Mucosa of gallbladder (tissue), 1 donor: Measurements from ENCODE around the gene ASPDH. TPM values are rescaled to one million over a fixed set of nuclear protein-coding genes. Genes with fewer than 3 reads are reported as not detected.
"Not testable (repeated sequence)": the region's sequence is repeated elsewhere in the genome, so short reads cannot be mapped to it uniquely, and the experiment has no call there.

Experiments used
- DNase-seq: peaks from one replicate; pipeline ENCODE4 v3.0.0-alpha.2; 2020; ENCODE audit warnings: low spot score
- total RNA-seq: library from RNA; stranded (reverse); gene quantifications from one replicate; pipeline ENCODE4 v1.2.1, GENCODE V29; 2021
- donor health status: DM: no; HTN: no; CAD: no.

Gene ASPDH
- total RNA-seq, 1 donor from 2014 or later, result not detected

DNA sequence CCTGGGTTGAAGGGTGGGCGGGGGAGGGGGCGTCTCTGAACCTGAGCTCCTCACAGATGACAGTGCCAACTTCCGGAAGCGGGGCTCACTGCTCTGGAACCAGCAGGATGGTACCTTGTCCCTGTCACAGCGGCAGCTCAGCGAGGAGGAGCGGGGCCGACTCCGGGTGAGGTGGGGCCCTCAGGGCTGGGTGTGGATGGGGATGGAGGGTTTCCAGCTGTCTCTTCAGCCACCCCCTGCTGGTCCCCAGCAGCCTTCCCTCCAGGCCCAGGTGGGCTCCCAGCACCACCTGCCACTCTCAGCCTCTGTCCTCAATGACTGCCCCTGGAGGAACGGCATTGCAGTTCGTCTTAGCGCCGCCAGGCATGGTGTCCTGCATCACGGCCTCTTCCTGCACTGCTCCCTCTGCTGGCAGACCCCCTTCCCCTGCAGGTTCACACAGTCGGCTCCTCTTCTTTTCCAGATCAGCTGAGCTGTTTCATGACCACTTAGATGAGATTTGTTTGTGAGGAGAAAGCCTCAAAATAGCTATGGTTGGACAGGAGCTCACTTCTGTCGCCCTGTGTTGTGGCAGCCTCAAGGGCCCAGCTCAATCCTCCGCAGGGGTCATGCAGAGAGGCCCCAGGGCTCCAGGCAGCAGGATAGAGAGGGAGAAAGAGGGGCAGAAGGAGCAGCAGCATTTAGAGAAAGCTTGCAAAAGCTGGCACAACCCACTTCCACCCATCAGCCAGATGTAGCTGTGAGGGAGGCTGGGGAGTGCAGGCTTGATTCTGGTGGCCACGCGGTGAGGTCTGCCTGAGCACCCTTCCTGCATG lies 34.6 kb downstream of the ASPDH start:
- DNase-seq, result no peak

DNA sequence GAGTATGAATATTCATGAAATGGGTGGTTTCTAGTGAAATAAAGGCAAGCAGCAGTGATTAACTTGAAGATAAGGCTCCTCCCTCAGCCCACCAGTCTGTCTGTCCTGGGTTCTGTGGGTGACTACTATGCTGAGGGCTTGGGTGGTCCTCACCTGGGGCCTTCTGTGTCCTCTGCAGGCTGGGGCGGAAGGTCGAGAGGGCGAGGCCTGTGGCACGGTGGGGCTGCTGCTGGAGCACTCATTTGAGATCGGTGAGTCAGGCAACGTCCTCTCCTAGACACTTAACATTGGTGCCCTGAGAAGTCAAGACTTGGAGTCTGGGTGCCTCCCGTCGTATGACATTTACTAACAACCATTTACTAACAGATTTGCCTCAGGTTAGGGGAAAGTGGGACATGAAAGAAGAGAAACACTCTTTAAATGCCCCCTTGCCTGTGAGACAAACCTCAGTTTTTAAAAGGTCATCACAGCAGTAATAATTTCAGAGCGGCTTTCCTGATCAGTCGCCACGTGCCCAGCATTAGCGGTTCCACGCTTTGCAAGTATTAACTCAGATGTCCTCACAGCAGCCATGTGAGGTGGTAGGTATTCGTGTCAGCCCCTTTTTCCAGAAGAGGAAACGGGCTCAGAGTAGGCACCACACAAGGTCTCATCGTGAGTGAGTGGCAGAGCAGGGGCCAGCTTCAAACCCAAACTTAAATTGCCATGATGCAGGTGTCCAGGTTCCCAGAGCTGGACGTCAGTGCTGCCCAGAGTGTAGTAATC lies 35.8 kb downstream of the ASPDH start:
- DNase-seq, result no peak

DNA sequence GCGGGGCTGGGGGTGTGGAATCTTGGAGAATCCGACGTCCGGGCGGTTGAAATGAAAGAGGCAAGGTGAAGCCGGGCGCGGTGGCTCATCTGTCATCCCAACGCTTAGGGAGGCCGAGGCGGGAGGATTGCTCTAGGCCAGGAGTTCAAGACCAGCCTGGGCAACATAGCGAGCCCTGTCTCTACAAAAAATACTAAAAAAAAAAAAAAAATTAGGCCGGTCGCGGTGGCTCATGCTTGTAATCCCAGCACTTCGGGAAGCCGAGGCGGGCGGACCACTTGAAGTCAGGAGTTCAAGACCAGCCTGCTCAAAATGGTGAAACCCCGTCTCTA lies 36.8 kb downstream of the ASPDH start:
- DNase-seq, result no peak

- DNase-seq, result peak; percentile 92
Observed at GRCh38 chr19:50476224-50476906, 37.3 kb downstream of the ASPDH start, which contains the start of the genes EMC10 and GARIN5A. Gene EMC10 (plus strand): TSS chr19:50476507. CDS start chr19:50476545, 38 bp downstream. Gene GARIN5A (minus strand): TSS chr19:50476848. CDS start chr19:50476388, 460 bp downstream.

DNA sequence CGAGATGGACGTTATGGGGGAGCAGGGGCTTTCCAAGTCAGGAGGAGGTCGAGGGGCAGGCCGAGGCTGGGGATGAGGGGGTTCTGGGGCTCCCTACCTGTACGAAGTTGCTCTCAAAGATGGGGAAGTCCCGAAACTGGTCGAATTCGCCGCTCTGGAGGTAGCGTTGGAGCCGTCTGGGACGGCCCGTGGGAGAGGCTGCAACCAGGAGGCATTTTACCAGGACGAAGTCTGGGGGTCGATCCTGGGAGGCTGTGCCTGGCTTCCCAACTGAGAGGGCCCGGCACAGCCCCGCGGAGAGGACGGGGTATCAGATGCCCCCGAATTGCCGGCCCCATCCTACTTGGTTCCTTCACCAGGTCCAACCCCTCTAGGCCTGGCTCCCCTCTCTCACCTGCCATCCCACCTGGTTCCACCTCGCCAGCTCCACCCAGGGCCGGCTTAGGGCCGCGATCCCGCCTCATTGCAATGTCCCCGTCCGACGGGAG lies 37.9 kb downstream of the ASPDH start:
- DNase-seq, result no peak

DNA sequence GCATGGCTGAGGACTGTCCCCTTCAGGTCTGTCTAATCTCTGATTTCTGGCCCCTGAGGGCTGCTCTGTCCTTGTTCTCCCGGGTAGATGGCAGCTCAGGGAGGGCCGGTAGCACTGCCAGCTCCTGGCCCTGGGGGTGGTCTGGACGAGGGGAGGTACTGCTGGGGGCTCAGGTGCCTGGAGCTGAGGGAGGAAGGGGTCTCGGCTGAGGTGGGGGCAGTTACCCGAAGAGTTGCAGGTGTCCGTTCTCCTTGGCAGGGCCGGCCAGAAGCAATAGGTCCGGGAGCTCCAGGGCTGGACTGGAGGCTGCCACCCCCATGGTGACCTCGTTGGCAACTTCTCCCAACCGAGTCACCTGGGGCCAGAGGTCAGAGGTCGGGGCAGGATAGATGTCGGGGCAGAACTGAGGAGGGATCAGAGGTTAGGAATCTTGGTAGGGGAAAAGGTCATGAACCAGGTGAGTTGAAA lies 38.6 kb downstream of the ASPDH start:
- no peak for DNase-seq

- not testable (repeated sequence) for DNase-seq
Observed at GRCh38 chr19:50473336-50473735, 40.4 kb downstream of the ASPDH start.

DNA sequence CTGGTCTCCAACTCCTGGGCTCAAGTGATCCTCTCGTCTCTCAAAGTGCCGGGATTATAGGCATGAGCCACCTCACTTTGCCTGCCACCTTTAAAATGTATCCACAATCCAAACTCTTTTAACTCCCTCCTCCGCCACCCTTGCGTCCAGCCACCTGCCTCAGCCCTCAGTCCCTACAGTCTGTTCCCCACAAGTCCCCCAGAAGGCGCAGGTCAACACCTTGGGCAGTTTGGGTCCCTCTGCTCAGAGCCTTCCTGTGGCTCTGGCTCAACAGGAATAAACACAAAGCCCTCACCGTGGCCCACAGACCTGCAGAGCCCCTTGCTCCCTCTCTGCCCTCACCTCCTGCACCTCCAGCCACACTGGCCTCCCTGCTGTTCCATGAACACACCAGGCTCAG lies 44.9 kb downstream of the ASPDH start:
- DNase-seq, result no peak

DNA sequence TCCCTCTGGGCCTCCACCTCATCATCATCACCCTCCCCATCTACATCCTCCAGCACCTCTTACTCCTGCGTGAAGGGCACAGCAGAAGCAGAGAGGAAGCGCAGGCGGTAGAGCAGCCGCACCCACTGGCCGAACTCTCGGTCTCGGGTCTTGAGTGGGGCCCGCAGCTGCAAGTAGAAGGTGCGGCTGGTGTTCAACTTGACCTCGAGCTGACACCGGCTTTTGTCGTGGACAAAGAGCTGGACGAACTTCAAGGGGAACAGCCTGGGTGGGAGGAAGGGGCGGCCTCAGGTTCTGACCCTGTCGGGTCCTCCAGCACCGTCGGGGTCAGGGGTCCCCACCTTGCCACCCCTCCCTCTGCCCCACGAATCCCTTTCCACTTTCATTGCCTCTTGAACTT lies 46.1 kb downstream of the ASPDH start:
- no peak for DNase-seq

- DNase-seq, result no peak
Observed at GRCh38 chr19:50466706-50467039, 47.0 kb downstream of the ASPDH start.

- peak; percentile 34 for DNase-seq
Observed at GRCh38 chr19:50465986-50466705, 47.6 kb downstream of the ASPDH start.

DNA sequence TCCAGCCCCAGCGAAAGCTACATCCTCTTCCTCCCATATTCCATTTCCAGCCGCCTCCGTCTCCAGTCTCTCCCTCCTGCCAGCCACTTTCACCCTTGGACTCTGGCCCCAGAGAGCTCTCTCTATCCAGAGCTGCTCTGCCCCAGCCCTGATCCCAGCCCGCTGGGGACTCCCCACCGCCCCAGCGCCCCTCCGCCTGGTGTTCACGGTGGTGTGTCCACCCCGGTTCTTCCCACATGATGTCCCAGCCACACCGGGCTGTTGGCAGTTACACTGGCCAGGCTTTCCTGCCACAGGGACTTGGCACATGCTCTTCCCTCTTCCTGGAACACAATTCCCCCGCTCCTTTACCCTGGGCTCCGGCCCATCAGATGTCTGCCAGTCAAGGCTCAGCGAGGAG lies 48.7 kb downstream of the ASPDH start:
- DNase-seq, result no peak

GRCh38 chr19:50464348-50464747 lies 49.4 kb downstream of the ASPDH start:
- DNase-seq, result no peak

- DNase-seq, result no peak
Observed at GRCh38 chr19:50462970-50463369, 50.7 kb downstream of the ASPDH start.

Other genes with a start within 250 kb of the ASPDH start
- gene KCNC3, start 184.5 kb downstream of the ASPDH start, total RNA-seq, result 8.6 TPM
- 8.1 TPM for gene NAPSA, start 148.3 kb downstream of the ASPDH start, total RNA-seq
- gene NR1H2, start 137.5 kb downstream of the ASPDH start, total RNA-seq, result 92.3 TPM
- 16.2 TPM for gene POLD1, start 129.6 kb downstream of the ASPDH start, total RNA-seq
- gene SPIB, start 95.0 kb downstream of the ASPDH start, total RNA-seq, result 1.8 TPM
- not detected for gene MYBPC2, start 81.0 kb downstream of the ASPDH start, total RNA-seq
- 182 TPM for gene EMC10, start 37.4 kb downstream of the ASPDH start, total RNA-seq
- gene GARIN5A, start 37.1 kb downstream of the ASPDH start, total RNA-seq, result 5.0 TPM
- 57.3 TPM for gene JOSD2, start 2.7 kb downstream of the ASPDH start, total RNA-seq
- gene LRRC4B, start 54.5 kb upstream of the ASPDH start, total RNA-seq, result 3.5 TPM
- gene SYT3, start 126.0 kb upstream of the ASPDH start, total RNA-seq, result 0.32 TPM
- gene C19orf81, start 135.5 kb upstream of the ASPDH start, total RNA-seq, result not detected
- gene SHANK1, start 205.9 kb upstream of the ASPDH start, total RNA-seq, result 1.1 TPM
- 15.1 TPM for gene CLEC11A, start 209.5 kb upstream of the ASPDH start, total RNA-seq